Endothelial cell of umbilical vein (primary cell): Measurements from ENCODE around the gene ME3.

Experiments
- EZH2 ChIP-seq: IDR thresholded peaks from 2 replicates; pipeline ENCODE4 v1.6.1; 2012; ENCODE audit warnings: borderline replicate concordance, low read depth, mild to moderate bottlenecking, moderate library complexity, low read length, inconsistent platforms; ENCODE audit not compliant: severe bottlenecking
- MYC ChIP-seq: IDR thresholded peaks from one replicate; pipeline ENCODE4 v1.6.1; 2011; ENCODE audit warnings: mild to moderate bottlenecking, low read depth, low read length
- POLR2A ChIP-seq: IDR thresholded peaks from 2 replicates; pipeline ENCODE4 v1.6.1; 2012; ENCODE audit warnings: low read depth, mild to moderate bottlenecking, control low read depth, low read length
- TF ChIP-seq, protein P1 (sequence below), 2 donors: IDR thresholded peaks; 1 replicate in 1 of 2; 2 replicates in 1 of 2; pipeline ENCODE4 v1.5.1; 2011; ENCODE audit warnings: low read length in 2 of 2, mild to moderate bottlenecking in 2 of 2, moderate library complexity in 2 of 2, control low read depth in 1 of 2, inconsistent platforms in 1 of 2, low read depth in 1 of 2; ENCODE audit not compliant: insufficient read depth in 1 of 2; ENCODE audit errors: extremely low read depth in 1 of 2

DNA sequence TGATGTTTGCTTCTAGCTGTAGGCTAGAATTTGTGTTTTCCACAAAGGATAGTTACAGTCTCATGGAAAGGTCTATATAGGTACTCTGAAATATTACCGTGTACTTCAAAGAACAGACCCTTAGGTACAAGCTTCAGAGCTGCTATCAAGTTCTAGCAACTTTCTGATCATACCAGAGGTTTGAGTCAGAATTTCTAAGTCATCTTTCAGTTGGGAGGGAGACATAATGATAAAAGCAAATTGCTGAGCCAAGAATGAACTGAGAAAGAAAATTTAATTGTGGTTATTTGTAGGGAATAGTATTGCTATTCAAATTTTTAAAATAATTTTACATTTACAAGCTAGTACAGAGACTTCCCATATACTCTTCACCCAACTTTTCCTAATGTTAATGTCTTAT lies 19.9 kb upstream of the ME3 start:
- TF ChIP-seq, protein P1, sequence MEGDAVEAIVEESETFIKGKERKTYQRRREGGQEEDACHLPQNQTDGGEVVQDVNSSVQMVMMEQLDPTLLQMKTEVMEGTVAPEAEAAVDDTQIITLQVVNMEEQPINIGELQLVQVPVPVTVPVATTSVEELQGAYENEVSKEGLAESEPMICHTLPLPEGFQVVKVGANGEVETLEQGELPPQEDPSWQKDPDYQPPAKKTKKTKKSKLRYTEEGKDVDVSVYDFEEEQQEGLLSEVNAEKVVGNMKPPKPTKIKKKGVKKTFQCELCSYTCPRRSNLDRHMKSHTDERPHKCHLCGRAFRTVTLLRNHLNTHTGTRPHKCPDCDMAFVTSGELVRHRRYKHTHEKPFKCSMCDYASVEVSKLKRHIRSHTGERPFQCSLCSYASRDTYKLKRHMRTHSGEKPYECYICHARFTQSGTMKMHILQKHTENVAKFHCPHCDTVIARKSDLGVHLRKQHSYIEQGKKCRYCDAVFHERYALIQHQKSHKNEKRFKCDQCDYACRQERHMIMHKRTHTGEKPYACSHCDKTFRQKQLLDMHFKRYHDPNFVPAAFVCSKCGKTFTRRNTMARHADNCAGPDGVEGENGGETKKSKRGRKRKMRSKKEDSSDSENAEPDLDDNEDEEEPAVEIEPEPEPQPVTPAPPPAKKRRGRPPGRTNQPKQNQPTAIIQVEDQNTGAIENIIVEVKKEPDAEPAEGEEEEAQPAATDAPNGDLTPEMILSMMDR (IDR thresholded peaks at IDR 0.05; ENCODE audit: extremely low read depth in 1 of 2, insufficient read depth in 1 of 2, low read depth in 1 of 2, low read length in 2 of 2) = no peak
- TF ChIP-seq POLR2A (no peak), EZH2 (no peak), MYC (no peak)
